Ishikawa (cell line): ENCODE measurements around the gene PKP3.

Experiments
- CEBPB ChIP-seq: IDR thresholded peaks from 2 replicates; pipeline ENCODE4 v1.6.1; 2012
- CREB1 ChIP-seq: IDR thresholded peaks from 2 replicates; pipeline ENCODE4 v1.6.1; 2012; ENCODE audit warnings: low read depth
- EP300 ChIP-seq: IDR thresholded peaks from 2 replicates; pipeline ENCODE4 v1.6.1; 2012; ENCODE audit warnings: borderline replicate concordance
- FOXM1 ChIP-seq: IDR thresholded peaks from 2 replicates; pipeline ENCODE4 v1.6.1; 2012; ENCODE audit warnings: low read depth, borderline replicate concordance
- NFIC ChIP-seq: IDR thresholded peaks from 2 replicates; pipeline ENCODE4 v1.6.1; 2012
- TAF1 ChIP-seq: IDR thresholded peaks from 2 replicates; pipeline ENCODE4 v1.6.1; 2012; ENCODE audit warnings: low read depth, mild to moderate bottlenecking
- TEAD4 ChIP-seq: IDR thresholded peaks from 2 replicates; pipeline ENCODE4 v1.6.1; 2012
- ZBTB7A ChIP-seq: IDR thresholded peaks from 2 replicates; pipeline ENCODE4 v1.6.1; 2012; ENCODE audit warnings: low read depth
- TF ChIP-seq, protein P1 (sequence below): IDR thresholded peaks from 2 replicates; pipeline ENCODE4 v1.6.1; 2012
- TF ChIP-seq, protein P2 (sequence below): IDR thresholded peaks from 2 replicates; pipeline ENCODE4 v1.6.1; 2012; ENCODE audit warnings: low read depth, mild to moderate bottlenecking

DNA sequence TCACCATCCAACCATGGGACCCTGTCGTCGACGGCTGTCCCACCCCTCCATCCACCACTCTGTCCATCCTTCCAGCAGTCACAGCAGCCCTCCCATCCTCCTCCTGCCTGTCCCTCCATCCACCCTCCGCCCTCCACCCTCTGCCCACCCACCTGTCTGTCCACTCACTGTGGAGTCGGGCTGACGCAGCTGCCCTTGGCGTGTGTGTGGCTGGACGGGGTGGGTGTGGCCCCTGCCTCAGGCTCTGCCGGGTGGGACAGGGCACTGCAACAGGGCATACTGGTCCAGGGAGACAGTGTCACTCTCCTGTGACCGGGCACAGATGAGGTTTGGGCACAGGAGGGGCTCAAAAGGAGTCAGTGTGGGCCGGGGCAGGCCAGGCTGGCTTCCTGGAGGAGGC lies 1.9 kb downstream of the PKP3 start:
- TF ChIP-seq EP300 (no peak), TAF1 (no peak), ZBTB7A (no peak), TEAD4 (no peak), CREB1 (no peak), FOXM1 (no peak), NFIC (no peak), CEBPB (no peak)
- TF ChIP-seq, protein P1, sequence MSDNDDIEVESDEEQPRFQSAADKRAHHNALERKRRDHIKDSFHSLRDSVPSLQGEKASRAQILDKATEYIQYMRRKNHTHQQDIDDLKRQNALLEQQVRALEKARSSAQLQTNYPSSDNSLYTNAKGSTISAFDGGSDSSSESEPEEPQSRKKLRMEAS, result no peak
- TF ChIP-seq, protein P2, sequence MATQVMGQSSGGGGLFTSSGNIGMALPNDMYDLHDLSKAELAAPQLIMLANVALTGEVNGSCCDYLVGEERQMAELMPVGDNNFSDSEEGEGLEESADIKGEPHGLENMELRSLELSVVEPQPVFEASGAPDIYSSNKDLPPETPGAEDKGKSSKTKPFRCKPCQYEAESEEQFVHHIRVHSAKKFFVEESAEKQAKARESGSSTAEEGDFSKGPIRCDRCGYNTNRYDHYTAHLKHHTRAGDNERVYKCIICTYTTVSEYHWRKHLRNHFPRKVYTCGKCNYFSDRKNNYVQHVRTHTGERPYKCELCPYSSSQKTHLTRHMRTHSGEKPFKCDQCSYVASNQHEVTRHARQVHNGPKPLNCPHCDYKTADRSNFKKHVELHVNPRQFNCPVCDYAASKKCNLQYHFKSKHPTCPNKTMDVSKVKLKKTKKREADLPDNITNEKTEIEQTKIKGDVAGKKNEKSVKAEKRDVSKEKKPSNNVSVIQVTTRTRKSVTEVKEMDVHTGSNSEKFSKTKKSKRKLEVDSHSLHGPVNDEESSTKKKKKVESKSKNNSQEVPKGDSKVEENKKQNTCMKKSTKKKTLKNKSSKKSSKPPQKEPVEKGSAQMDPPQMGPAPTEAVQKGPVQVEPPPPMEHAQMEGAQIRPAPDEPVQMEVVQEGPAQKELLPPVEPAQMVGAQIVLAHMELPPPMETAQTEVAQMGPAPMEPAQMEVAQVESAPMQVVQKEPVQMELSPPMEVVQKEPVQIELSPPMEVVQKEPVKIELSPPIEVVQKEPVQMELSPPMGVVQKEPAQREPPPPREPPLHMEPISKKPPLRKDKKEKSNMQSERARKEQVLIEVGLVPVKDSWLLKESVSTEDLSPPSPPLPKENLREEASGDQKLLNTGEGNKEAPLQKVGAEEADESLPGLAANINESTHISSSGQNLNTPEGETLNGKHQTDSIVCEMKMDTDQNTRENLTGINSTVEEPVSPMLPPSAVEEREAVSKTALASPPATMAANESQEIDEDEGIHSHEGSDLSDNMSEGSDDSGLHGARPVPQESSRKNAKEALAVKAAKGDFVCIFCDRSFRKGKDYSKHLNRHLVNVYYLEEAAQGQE, result no peak
